Stomach (tissue), 9 donors: Measurements from ENCODE around the gene ZBTB46. TPM values are rescaled to one million over a fixed set of nuclear protein-coding genes. Genes with fewer than 3 reads are reported as not detected.

ENCODE experiments used
- DNase-seq, 2 donors: peaks; one replicate each; pipeline versions ENCODE4 v3.0.0 to v3.0.0-alpha.2; 2013 to 2019
- H3K27ac ChIP-seq, 5 donors: fragments of 200-600 bp in 4 of 5; sonication (generic) in 4 of 5; one replicate each; pipeline ENCODE4 v1.5.1; 2013 to 2019; ENCODE audit warnings: mild to moderate bottlenecking in 1 of 5, moderate library complexity in 1 of 5
- H3K27me3 ChIP-seq, 3 donors: fragments of 200-600 bp; sonication (generic); one replicate each; pipeline ENCODE4 v1.5.1; 2017 to 2019; ENCODE audit warnings: mixed run types in 1 of 3
- H3K36me3 ChIP-seq, 4 donors: fragments of 200-600 bp; sonication (generic); 1 replicate in 3 of 4; 2 replicates in 1 of 4; pipeline ENCODE4 v1.5.1; 2016 to 2019
- H3K4me1 ChIP-seq, 4 donors: fragments of 200-600 bp; sonication (generic); one replicate each; pipeline ENCODE4 v1.5.1; 2016 to 2019
- H3K4me3 ChIP-seq, 4 donors: fragments of 200-600 bp; sonication (generic) in 3 of 4; one replicate each; pipeline ENCODE4 v1.5.1; 2016 to 2019; ENCODE audit warnings: mild to moderate bottlenecking in 1 of 4
- H3K9me3 ChIP-seq, 4 donors: fragments of 200-600 bp; sonication (generic); one replicate each; pipeline ENCODE4 v1.5.1; 2016 to 2019
- EP300 ChIP-seq: sonication (generic); formaldehyde crosslinking; IDR thresholded peaks from one replicate; pipeline ENCODE4 v1.6.1; 2017; ENCODE audit warnings: antibody characterized with exemption
- POLR2A ChIP-seq, 4 donors: fragments of 450-650 bp; IDR thresholded peaks; one replicate each; pipeline ENCODE4 v1.6.1; 2016; ENCODE audit warnings: antibody characterized with exemption in 4 of 4, control low read depth in 2 of 4, mild to moderate bottlenecking in 1 of 4, moderate library complexity in 1 of 4
- POLR2AphosphoS5 ChIP-seq, 3 donors: sonication (generic); formaldehyde crosslinking; IDR thresholded peaks; one replicate each; pipeline ENCODE4 v1.6.1; 2016; ENCODE audit warnings: antibody characterized with exemption in 3 of 3
- WGBS, 5 donors: extraction: QIAGEN DNeasy Blood & Tissue Kit in 3 of 5; methylation state at CpG; one replicate each; pipeline versions ENCODE4 v1.1.5 to v1.1.7; 2013 to 2018; 5-methylcytosine and 5-hydroxymethylcytosine counted together
- intact Hi-C: fragments of 100-400 bp; cut with DNase I; formaldehyde crosslinking; loops from one replicate; pipeline ENCODE4 v1.15.1; 2023; ENCODE audit warnings: low total_unique reads
- polyA plus RNA-seq, 3 donors: library from polyadenylated mRNA; stranded (reverse); fragments of 200-250 nt; gene quantifications; one replicate each; pipeline ENCODE4 v1.2.3, GENCODE V29; 2013
- total RNA-seq, 5 donors: library from RNA; depleted of rRNA; stranded (reverse); fragments of >200 nt; gene quantifications; one replicate each; pipeline versions ENCODE4 v1.1.0 to v1.2.3, GENCODE V29; 2014 to 2016
- TF ChIP-seq, protein P1 (sequence below), 7 experiments: fragments of 450-650 bp in 4 of 7; fragments of 200-600 bp in 3 of 7; sonication (generic) in 3 of 7; IDR thresholded peaks; one replicate each; pipeline ENCODE4 v1.5.1; 2016 to 2019; ENCODE audit warnings: antibody characterized with exemption in 7 of 7, control low read depth in 2 of 7, mild to moderate bottlenecking in 1 of 7
- donor health status: healthy with polysubstance abuse.
- donor health status: Bipolar disorder and iron deficiency.
- donor health status: healthy.

ZBTB46 gene
- total and polyA plus RNA-seq, 8 donors = 0.58 to 13.4 (median 2.5) TPM

- H3K27me3 ChIP-seq = no peaks in the 10 kb centered on the region
- no peak for DNase-seq
- H3K36me3 ChIP-seq = peaks cover 5 to 23% (median 21%) of the 10 kb centered on the region in 4 donors
- no peak overlapping the region for H3K27ac ChIP-seq
- TF ChIP-seq POLR2AphosphoS5 (IDR thresholded peaks at IDR 0.05) (no peak), EP300 (no peak), POLR2A (IDR thresholded peaks at IDR 0.05) (no peak)
- TF ChIP-seq, protein P1, sequence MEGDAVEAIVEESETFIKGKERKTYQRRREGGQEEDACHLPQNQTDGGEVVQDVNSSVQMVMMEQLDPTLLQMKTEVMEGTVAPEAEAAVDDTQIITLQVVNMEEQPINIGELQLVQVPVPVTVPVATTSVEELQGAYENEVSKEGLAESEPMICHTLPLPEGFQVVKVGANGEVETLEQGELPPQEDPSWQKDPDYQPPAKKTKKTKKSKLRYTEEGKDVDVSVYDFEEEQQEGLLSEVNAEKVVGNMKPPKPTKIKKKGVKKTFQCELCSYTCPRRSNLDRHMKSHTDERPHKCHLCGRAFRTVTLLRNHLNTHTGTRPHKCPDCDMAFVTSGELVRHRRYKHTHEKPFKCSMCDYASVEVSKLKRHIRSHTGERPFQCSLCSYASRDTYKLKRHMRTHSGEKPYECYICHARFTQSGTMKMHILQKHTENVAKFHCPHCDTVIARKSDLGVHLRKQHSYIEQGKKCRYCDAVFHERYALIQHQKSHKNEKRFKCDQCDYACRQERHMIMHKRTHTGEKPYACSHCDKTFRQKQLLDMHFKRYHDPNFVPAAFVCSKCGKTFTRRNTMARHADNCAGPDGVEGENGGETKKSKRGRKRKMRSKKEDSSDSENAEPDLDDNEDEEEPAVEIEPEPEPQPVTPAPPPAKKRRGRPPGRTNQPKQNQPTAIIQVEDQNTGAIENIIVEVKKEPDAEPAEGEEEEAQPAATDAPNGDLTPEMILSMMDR (IDR thresholded peaks at IDR 0.05) = no peak
- no peaks in the 10 kb centered on the region for H3K9me3 ChIP-seq
- intact Hi-C loops = no loop called here
- WGBS, 5 donors = 66 to 70% (median 68%) methylated on average over 14 of the region's 14 CpGs
- no peak overlapping the region for H3K4me3 ChIP-seq
- peaks cover 0 to 8% (median 3%) of the 10 kb centered on the region in 4 donors for H3K4me1 ChIP-seq
Measured at GRCh38 chr20:63785691-63786131, 45.4 kb downstream of the ZBTB46 start.

GRCh38 chr20:63783970-63784369 is 47.1 kb downstream of the ZBTB46 start:
- H3K9me3 ChIP-seq = no peaks in the 10 kb centered on the region
- WGBS, 5 donors = 82 to 94% (median 85%) methylated on average over 9 to 16 of the region's 16 CpGs
- no peak for DNase-seq
- peaks cover 0 to 8% (median 3%) of the 10 kb centered on the region in 4 donors for H3K4me1 ChIP-seq
- peaks cover 0 to 8% (median 6%) of the 10 kb centered on the region in 4 donors for H3K36me3 ChIP-seq
- TF ChIP-seq POLR2A (IDR thresholded peaks at IDR 0.05) (no peak), POLR2AphosphoS5 (IDR thresholded peaks at IDR 0.05) (no peak), EP300 (no peak)
- TF ChIP-seq, protein P1 (IDR thresholded peaks at IDR 0.05) = no peak
- no peak overlapping the region for H3K4me3 ChIP-seq
- no peak overlapping the region for H3K27ac ChIP-seq
- intact Hi-C loops = no loop called here
- H3K27me3 ChIP-seq = no peaks in the 10 kb centered on the region

DNA sequence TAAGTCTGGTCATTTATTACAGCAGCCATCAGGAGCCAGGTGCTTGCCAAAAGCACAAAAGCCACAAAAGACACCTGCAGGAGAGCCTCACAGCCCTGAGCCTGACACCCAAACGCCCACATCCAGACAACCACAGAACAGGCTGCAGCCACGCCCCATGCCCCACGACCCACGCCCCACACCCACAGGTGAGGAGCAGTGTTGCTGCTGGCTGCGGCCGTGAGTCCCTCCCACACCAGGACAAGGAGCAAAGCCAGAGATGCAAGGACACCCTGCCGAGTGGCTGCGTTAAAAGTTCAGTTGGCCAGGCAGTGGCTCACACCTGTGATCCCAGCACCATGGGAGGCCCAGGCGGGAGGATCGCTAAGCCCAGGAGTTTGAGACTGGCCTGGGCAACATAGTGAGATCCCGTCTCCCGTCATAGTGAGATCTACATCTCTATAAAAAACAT is 48.5 kb downstream of the ZBTB46 start:
- TF ChIP-seq, protein P1 (IDR thresholded peaks at IDR 0.05) = no peak
- TF ChIP-seq POLR2A (IDR thresholded peaks at IDR 0.05) (no peak), POLR2AphosphoS5 (IDR thresholded peaks at IDR 0.05) (no peak), EP300 (no peak)

GRCh38 chr20:63782051-63782471 is 49.0 kb downstream of the ZBTB46 start:
- DNase-seq = no peak
- TF ChIP-seq EP300 = no peak
- TF ChIP-seq, protein P1 (IDR thresholded peaks at IDR 0.05) = no peak
- TF ChIP-seq POLR2AphosphoS5 (IDR thresholded peaks at IDR 0.05) = no peak
- TF ChIP-seq POLR2A (IDR thresholded peaks at IDR 0.05) = no peak
- intact Hi-C loops = no loop called here
- Histone ChIP-seq H3K27ac (no peak overlapping the region), H3K27me3 (no peaks in the 10 kb centered on the region), H3K4me3 (no peak overlapping the region), H3K4me1 (peaks cover 0 to 8% (median 3%) of the 10 kb centered on the region in 4 donors), H3K9me3 (no peaks in the 10 kb centered on the region), H3K36me3 (peaks cover 0 to 5% (median 0%) of the 10 kb centered on the region in 4 donors)
- 59 to 73% (median 62%) methylated on average over 15 to 18 of the region's 18 CpGs for WGBS, 5 donors

More for the DNA sequence above, 48.5 kb downstream of the ZBTB46 start:
- no peaks in the 10 kb centered on the region for H3K9me3 ChIP-seq
- H3K36me3 ChIP-seq = peaks cover 0 to 5% (median 2%) of the 10 kb centered on the region in 4 donors
- no peak overlapping the region for H3K4me3 ChIP-seq
- H3K27ac ChIP-seq = no peak overlapping the region
- H3K4me1 ChIP-seq = peaks cover 0 to 8% (median 3%) of the 10 kb centered on the region in 4 donors
- WGBS, 5 donors = 74 to 98% (median 77%) methylated on average over 4 to 12 of the region's 12 CpGs
- DNase-seq = no peak
- intact Hi-C loops = no loop called here
- H3K27me3 ChIP-seq = no peaks in the 10 kb centered on the region
